CMK (cell line): ENCODE data around the gene DENND4B.

Source experiments
- DNase-seq: peaks from one replicate; pipeline ENCODE4 v3.0.0-alpha.2; 2010; ENCODE audit warnings: low read depth

The DENND4B gene

GRCh38 chr1:153945795-153946621 lies 510 bp downstream of the DENND4B start:
- DNase-seq, result peak; percentile 81

DNA sequence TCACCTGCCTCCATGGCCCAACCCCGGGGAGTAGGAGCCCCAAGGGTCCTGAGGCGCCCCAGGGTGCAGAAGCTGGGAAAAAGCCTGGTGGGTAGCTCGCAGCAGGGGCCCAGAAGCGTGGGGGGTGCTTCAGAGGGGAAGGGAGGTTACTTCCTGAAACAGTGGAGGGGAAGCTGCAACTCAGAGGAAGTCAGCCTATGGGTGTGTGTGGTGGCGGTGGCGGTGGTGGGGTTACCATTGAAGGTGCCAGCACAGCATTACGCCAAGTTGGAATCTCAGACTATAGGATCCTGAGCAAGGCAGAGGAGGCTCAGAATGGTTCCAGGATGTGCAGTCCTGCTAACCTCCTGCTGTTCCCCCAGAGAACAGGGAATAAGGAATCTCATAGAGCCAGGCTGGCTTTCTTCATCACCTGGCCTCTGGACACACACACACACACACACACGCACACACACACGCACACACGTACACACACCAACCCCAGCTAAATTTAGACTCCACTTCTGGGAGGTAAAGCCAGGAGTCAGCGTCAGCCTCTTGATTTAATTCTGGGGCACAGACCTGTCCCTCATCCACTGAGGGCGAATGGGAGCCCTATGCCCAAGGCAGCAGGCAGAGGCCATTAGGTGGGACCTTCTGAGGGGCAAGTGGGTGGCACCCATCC lies 1.3 kb downstream of the DENND4B start:
- DNase-seq, result peak; percentile 79

DNA sequence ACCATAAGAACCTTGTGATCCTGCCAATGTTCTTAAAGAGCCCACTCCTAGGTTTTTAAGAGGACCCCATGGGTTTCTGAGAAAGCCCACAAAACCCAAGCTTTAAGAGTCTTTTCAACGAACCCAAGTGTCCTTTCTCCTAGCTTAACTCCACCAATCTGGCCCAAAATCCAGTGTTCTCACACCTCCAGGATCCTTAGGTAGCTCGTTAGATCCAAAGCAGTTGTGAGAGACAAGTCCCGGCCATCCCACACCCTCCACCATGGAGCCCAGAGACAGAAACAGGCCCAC lies 1.7 kb downstream of the DENND4B start:
- DNase-seq, result no peak

DNA sequence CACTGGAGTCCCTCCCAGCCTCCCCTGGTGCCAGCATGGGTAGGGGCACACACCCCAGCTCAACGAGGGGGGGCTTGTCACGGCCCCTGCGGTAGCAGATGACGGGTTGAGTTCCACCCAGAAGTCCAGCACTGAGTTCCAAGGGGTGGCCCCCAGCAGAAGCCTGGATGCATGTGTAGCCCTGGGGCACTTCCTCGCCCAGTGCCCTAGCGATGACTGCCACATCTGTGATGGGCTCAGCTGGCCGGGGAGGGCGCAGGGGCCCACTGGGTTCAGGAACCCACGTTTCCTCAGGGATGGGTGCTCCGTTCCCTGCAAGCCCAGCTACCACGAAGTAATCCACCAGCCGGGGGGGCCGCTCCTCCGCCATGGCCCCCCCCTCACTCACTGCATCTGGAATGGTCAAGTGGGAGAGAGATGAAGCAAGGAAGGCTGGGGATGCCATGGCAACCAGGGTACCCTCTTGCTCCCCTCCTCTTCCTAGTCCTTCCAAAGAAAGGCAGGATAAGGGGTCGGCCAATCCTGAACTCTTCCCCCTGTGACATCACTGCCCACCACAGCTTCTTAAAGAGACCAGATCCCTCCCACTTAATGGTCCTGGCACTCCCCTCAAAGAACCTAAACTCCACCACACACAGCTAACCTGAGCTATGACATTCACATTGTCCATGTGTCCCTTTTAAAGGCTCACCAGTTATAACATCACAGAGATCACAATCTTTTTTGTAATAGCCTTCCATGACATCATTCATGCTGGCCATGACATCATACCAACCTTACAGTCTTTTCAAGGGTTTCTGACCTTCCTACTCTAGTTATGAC lies 2.3 kb downstream of the DENND4B start:
- DNase-seq, result no peak

GRCh38 chr1:153942766-153943549 lies 3.6 kb downstream of the DENND4B start:
- no peak for DNase-seq

DNA sequence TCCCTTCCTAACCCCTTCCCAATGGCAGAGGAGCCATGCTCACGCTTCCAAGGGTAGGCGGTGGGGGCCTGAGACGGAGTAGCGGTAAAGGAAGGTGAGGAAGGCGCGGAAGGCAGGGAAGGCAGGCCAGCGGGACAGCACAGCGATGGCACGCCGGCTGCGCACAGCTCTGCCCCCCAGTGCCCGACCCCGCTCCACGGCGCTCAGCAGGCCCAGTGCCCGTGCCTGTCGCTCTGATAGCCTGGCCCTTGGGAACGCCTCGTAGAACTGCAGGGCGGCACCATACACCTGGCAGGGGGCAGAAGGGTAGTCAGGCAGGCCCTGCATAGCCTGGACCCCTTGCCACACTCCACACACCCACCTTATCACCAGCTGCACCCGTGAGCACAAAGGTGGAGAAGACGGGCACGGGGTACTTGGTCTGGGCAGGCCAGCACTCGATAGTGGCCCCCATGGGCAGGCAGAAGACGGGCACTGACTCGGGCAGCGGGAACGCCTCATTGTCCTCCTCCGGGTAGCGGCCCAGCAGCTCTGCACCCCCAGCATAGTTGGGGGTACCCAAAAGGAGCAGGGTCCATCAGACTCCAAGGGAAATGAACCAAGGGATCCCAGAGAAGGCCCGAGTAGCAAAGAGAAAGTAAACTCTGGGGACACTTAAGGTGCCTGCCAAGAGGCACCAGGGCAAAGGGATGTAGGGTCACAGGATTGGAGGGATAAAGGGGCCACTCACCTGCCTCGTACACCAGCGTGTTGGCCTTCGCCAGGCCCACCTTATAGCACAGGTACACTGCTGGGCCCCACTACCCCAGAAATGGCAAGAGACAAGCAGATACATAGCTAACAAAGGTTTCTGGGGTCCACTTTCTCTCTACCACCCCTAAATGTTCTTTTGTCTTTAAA lies 4.4 kb downstream of the DENND4B start:
- no peak for DNase-seq

DNA sequence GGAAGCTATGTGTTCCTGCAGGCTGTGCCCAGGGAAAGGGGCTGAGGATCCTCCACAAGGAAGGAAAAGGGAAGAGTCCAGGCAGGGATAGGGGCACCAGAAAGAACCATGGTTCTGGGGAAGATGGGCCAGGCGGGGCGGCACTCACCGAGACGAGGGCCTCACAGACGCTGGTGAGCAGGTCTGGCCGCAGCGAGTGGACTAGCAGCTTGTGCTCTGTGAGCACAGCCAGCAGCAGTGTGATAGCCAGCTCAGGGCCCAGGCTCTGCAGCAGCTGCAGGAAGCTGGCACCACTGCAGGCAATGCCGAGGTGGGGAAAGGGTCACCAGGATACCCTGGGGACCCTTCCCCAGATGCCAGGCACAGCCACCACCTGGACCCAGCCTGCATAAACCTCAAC lies 5.8 kb downstream of the DENND4B start:
- DNase-seq, result no peak

DNA sequence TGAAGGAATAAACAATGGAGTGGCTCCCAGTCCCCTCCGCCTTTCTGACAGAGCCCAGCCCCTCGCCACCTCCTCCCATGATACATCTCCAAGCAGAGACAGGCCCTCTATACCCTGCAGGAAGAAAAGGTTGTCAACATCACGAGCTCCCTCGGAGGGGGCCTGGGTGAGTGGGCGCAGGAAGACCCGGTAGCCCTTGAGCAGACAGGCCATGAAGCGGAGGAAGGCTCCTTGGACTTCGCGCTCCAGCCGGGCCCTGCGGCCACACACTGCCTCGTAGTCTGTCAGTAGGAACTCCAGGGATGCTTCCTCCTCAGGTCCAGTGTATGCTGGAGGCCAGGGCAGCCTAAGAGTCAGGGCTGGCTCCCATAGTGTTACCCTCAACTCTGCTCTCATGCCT lies 7.0 kb downstream of the DENND4B start:
- DNase-seq, result no peak

DNA sequence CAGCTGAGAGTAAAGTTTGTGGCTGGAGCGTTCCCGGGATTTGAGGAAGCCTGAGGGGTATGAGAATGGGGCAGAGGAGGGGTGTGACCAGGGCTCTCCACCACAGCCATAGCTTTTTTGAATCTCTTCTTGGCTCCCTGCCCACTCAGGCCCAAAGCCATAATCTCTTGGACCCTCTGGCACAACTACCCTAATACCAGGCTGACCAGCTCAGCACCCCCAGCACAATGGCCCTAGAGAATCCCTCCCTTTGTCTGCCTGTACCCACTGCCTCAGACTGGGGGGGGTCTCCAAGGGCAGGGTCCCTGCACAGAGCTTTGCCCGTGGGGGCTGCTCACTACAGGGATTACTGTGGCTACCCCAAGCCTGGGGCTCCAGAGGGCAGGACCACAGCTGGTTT lies 7.5 kb downstream of the DENND4B start:
- no peak for DNase-seq

- DNase-seq, result no peak
These were observed 9.2 kb downstream of the DENND4B start for GRCh38 chr1:153937331-153937730.

GRCh38 chr1:153936011-153936802 lies 10.3 kb downstream of the DENND4B start:
- no peak for DNase-seq

DNA sequence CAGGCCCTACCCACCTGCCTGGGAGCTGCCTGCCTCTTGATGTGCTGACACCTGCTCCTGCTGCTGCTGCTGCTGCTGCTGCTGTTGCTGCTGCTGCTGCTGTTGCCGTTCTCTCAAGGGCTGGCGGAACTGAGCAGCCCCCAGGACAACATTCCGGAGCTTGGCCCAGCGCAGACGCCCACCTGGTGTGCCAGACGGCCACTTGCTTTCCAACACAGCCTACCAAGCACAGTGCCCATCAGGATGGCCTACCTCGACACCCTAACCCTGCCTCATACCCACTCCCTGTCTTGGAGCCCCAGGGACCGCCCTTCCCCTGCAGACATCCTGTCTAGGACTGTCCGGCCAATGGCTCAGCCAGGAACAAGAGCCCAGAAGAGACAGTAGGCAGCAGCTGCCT lies 11.8 kb downstream of the DENND4B start:
- DNase-seq, result no peak

- DNase-seq, result no peak
These were observed 12.6 kb downstream of the DENND4B start for GRCh38 chr1:153933955-153934354.

DNA sequence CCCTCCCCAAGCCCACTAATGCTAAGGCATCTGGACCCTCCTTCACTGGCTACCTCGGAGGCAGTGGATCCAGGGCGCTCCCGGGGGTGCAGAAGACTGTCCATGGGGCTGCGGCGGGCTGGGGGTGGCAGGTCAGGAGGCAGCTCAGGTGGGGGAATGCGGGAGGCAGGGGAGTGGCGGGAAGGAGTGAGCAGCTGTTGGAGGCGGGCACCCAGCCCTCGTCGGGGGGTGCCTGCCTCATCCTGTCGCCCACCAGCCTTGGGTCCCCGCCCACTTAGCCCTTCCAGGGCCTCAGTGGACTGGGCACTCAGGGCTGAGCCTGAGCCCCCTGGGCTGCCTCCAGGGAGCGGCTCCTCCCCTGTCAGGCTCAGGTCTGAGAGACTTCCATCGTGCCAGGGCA lies 13.1 kb downstream of the DENND4B start:
- DNase-seq, result no peak

GRCh38 chr1:153932156-153933131 lies 14.1 kb downstream of the DENND4B start:
- DNase-seq, result no peak

DNA sequence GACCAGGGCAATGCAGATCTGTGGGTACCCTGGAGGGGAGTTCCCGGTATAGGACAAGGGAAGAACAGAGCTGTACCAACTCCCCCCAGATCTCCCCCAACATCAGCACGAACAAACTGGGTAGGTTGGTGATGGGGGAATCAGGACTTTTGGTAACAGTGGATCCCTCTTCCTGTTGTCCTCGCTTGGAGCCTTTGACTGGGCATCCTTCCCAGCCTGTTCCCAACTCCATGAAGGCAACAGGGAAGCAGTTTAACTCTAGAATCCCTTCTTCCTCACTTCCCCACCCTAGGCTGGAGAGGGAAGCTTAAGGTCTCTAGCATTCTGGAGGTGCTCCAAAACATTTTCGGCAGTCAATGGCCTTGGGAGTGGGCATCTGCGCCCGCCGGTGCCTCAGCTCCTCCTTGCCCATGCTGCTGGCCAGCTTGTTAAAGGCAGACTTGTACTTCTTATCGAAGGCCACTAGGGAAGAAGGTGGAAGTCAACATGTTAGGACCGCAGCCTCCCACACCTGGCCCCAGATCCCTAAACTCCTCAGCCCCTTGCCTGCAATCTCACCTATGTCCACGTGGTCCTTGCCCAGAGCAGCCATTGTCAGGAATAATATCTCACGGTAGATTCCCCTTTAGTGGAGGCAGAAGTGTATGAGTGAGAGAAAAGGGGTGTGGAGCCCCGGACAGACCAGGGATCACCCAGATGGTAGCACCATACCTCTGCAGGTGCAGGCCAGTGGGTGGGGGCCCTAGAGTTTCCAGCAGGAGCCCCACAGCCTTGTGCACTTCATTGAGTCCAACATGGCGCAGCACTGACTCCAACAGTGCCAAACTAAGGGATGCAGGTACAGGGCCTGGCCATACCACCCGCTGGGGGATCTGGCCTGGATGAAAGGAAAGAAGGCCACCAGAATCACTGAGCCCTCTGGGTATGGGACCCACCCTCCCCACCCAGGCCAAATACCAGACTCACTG lies 16.3 kb downstream of the DENND4B start:
- no peak for DNase-seq

DNA sequence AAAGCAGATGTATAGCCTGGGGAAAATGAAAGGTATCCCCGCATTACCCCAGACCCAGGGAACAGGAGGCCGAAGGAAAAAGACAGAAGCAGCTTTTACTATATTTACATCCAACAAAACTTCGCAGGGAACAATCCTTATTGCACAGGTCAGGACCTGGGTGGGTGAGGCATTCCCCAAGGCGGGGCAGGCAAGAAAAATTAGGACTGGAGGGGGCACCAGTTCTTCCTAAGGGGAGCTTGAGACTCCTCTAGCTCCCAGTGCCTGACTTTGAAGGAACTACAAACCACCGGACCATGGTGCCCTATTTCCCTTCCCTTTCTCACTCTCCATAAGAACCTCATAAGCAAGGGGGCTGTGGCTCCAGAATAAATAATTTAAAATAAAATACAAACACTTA lies 17.1 kb downstream of the DENND4B start:
- DNase-seq, result no peak

DNA sequence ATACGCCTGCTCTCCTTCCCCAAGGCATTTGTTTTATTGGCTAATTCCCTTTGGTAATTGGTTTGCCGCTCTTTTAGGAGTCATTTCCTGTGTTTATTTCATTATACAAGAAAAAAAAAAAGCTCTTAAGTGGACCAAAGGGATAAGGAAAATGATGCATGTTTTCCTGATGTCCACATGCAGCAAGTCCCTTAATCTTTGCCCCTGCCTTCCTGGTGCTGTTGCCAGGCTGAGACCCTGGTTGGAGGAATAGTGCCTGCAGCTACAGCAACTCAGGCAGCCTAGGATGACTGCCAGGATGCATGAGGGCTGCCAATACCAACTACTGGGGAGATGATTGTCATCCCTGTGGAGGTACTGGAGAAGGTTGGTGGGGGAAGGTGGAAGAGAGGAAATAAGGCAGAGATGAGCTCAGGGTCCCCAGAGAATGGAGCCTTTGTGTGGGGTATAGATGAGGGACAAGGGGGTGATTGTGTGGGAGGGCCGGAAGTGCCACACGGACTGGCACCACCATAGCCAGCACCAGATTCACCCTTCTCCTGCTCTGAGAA lies 17.7 kb downstream of the DENND4B start:
- no peak for DNase-seq
